Dendritic cell treated with granulocyte-macrophage colony-stimulating factor and Interleukin-4, amounts not matched to agents 40 ng/mL and 50 ng/mL, for 4 days (primary cell): ENCODE data around the gene ASCL3.
"Not testable (repeated sequence)": the region's sequence is repeated elsewhere in the genome, so short reads cannot be mapped to it uniquely, and the experiment has no call there.

Experiments used
- H3K27ac Mint-ChIP-seq: one replicate; pipeline ENCODE4 v1.8.0; 2022; ENCODE audit warnings: mild to moderate bottlenecking, mixed read lengths
- H3K27me3 Mint-ChIP-seq: one replicate; pipeline ENCODE4 v1.8.0; 2022; ENCODE audit warnings: mild to moderate bottlenecking, mixed read lengths
- H3K36me3 Mint-ChIP-seq: one replicate; pipeline ENCODE4 v1.8.0; 2022; ENCODE audit warnings: low read depth, mixed read lengths
- H3K4me1 Mint-ChIP-seq: one replicate; pipeline ENCODE4 v1.8.0; 2022; ENCODE audit warnings: low read depth, mixed read lengths
- H3K4me3 Mint-ChIP-seq: one replicate; pipeline ENCODE4 v1.8.0; 2022; ENCODE audit warnings: mild to moderate bottlenecking, moderate library complexity, mixed read lengths
- H3K9me3 Mint-ChIP-seq: one replicate; pipeline ENCODE4 v1.8.0; 2022; ENCODE audit warnings: mixed read lengths
- intact Hi-C: fragments of 100-400 bp; cut with micrococcal nuclease; formaldehyde crosslinking; loops from one replicate; pipeline ENCODE4 v1.15.0; 2022

Gene ASCL3

GRCh38 chr11:8964324-8965320 is 21.8 kb upstream of the ASCL3 start, which contains the start of gene TMEM9B:
Gene TMEM9B (minus strand): TSS chr11:8964442. CDS start chr11:8964313, 129 bp downstream.
- H3K27me3 Mint-ChIP-seq = no peaks in the 10 kb centered on the region
- H3K4me1 Mint-ChIP-seq = peaks cover 45% of the 10 kb centered on the region
- H3K36me3 Mint-ChIP-seq = peaks cover 15% of the 10 kb centered on the region
- intact Hi-C loops = loop anchor here (2.0 to 5.0 kb wide), 5 partner anchors 38 to 276 kb away; partner anchors contain the start of genes AKIP1 and NRIP3
- peak within 1 kb of the TSS; percentile 95 for H3K27ac Mint-ChIP-seq
- H3K4me3 Mint-ChIP-seq = peak within 1 kb of the TSS; percentile 100
- H3K9me3 Mint-ChIP-seq = no peaks in the 10 kb centered on the region

GRCh38 chr11:8963569-8964323 is 20.9 kb upstream of the ASCL3 start:
- peaks cover 17% of the 10 kb centered on the region for H3K36me3 Mint-ChIP-seq
- no peaks in the 10 kb centered on the region for H3K9me3 Mint-ChIP-seq
- no peaks in the 10 kb centered on the region for H3K27me3 Mint-ChIP-seq
- peak overlapping the region; percentile 95 for H3K27ac Mint-ChIP-seq
- H3K4me1 Mint-ChIP-seq = peaks cover 45% of the 10 kb centered on the region
- intact Hi-C loops = loop anchor here (2.0 to 5.0 kb wide), 5 partner anchors 39 to 275 kb away; partner anchors contain the start of genes AKIP1 and NRIP3
- peak overlapping the region; percentile 100 for H3K4me3 Mint-ChIP-seq

- Mint-ChIP-seq H3K36me3 (peaks cover 21% of the 10 kb centered on the region), H3K4me1 (peaks cover 45% of the 10 kb centered on the region)
Observed at GRCh38 chr11:8962841-8963240, 20.0 kb upstream of the ASCL3 start.

GRCh38 chr11:8961401-8961800 is 18.6 kb upstream of the ASCL3 start:
- H3K36me3 Mint-ChIP-seq = peaks cover 32% of the 10 kb centered on the region
- H3K27ac Mint-ChIP-seq = peak overlapping the region; percentile 44
- no peaks in the 10 kb centered on the region for H3K27me3 Mint-ChIP-seq
- no peak overlapping the region for H3K4me3 Mint-ChIP-seq
- intact Hi-C loops = loop anchor here (5.0 kb wide), 3 partner anchors 41 to 56 kb away; partner anchors contain the start of genes AKIP1 and NRIP3
- no peaks in the 10 kb centered on the region for H3K9me3 Mint-ChIP-seq
- H3K4me1 Mint-ChIP-seq = peaks cover 36% of the 10 kb centered on the region

More at GRCh38 chr11:8962841-8963240, 20.0 kb upstream of the ASCL3 start:
- Mint-ChIP-seq H3K27me3 (no peaks in the 10 kb centered on the region), H3K27ac (peak overlapping the region; percentile 95), H3K9me3 (no peaks in the 10 kb centered on the region), H3K4me3 (peak overlapping the region; percentile 32)
- intact Hi-C loops = loop anchor here (5.0 kb wide), 3 partner anchors 39 to 54 kb away; partner anchors contain the start of genes AKIP1 and NRIP3

GRCh38 chr11:8959546-8960166 is 16.8 kb upstream of the ASCL3 start:
- H3K9me3 Mint-ChIP-seq = no peaks in the 10 kb centered on the region
- intact Hi-C loops = loop anchor here (5.0 to 10.0 kb wide), 6 partner anchors 43 to 735 kb away; partner anchors contain the start of genes AKIP1 and NRIP3
- H3K4me3 Mint-ChIP-seq = no peak overlapping the region
- peaks cover 27% of the 10 kb centered on the region for H3K4me1 Mint-ChIP-seq
- peaks cover 49% of the 10 kb centered on the region for H3K36me3 Mint-ChIP-seq
- no peak overlapping the region for H3K27ac Mint-ChIP-seq
- H3K27me3 Mint-ChIP-seq = no peaks in the 10 kb centered on the region

GRCh38 chr11:8956860-8957259 is 14.0 kb upstream of the ASCL3 start:
- Mint-ChIP-seq H3K4me1 (peaks cover 12% of the 10 kb centered on the region), H3K9me3 (no peaks in the 10 kb centered on the region), H3K27ac (no peak overlapping the region), H3K27me3 (no peaks in the 10 kb centered on the region), H3K4me3 (no peak overlapping the region), H3K36me3 (peaks cover 63% of the 10 kb centered on the region)
- intact Hi-C loops = loop anchor here (5.0 to 10.0 kb wide), 3 partner anchors 145 to 732 kb away; a partner anchor contains a TSS

- no peak overlapping the region for H3K4me3 Mint-ChIP-seq
- no peak overlapping the region for H3K27ac Mint-ChIP-seq
- intact Hi-C loops = no loop called here
- H3K9me3 Mint-ChIP-seq = no peaks in the 10 kb centered on the region
- H3K4me1 Mint-ChIP-seq = peaks cover 5% of the 10 kb centered on the region
- H3K36me3 Mint-ChIP-seq = peaks cover 67% of the 10 kb centered on the region
- no peaks in the 10 kb centered on the region for H3K27me3 Mint-ChIP-seq
Observed at GRCh38 chr11:8948886-8949285, 6.1 kb upstream of the ASCL3 start.

GRCh38 chr11:8947230-8947943 is 4.6 kb upstream of the ASCL3 start:
- H3K27me3 Mint-ChIP-seq = no peaks in the 10 kb centered on the region
- H3K4me3 Mint-ChIP-seq = no peak overlapping the region
- H3K36me3 Mint-ChIP-seq = peaks cover 56% of the 10 kb centered on the region
- peaks cover 5% of the 10 kb centered on the region for H3K4me1 Mint-ChIP-seq
- H3K27ac Mint-ChIP-seq = no peak overlapping the region
- intact Hi-C loops = no loop called here
- no peaks in the 10 kb centered on the region for H3K9me3 Mint-ChIP-seq

- no peaks in the 10 kb centered on the region for H3K4me1 Mint-ChIP-seq
- no peaks in the 10 kb centered on the region for H3K27me3 Mint-ChIP-seq
- H3K36me3 Mint-ChIP-seq = peaks cover 3% of the 10 kb centered on the region
- H3K27ac Mint-ChIP-seq = no peak overlapping the region
- intact Hi-C loops = no loop called here
- H3K4me3 Mint-ChIP-seq = no peak overlapping the region
- no peaks in the 10 kb centered on the region for H3K9me3 Mint-ChIP-seq
Observed at GRCh38 chr11:8941341-8942103, 1.3 kb downstream of the ASCL3 start.

GRCh38 chr11:8937659-8938058 is 5.2 kb downstream of the ASCL3 start:
- Mint-ChIP-seq H3K4me3 (no peak overlapping the region), H3K27ac (no peak overlapping the region), H3K4me1 (no peaks in the 10 kb centered on the region), H3K36me3 (no peaks in the 10 kb centered on the region), H3K27me3 (no peaks in the 10 kb centered on the region), H3K9me3 (no peaks in the 10 kb centered on the region)
- intact Hi-C loops = no loop called here

- H3K27me3 Mint-ChIP-seq = no peaks in the 10 kb centered on the region
- H3K27ac Mint-ChIP-seq = no peak overlapping the region
- H3K4me3 Mint-ChIP-seq = no peak overlapping the region
- H3K4me1 Mint-ChIP-seq = no peaks in the 10 kb centered on the region
- H3K36me3 Mint-ChIP-seq = no peaks in the 10 kb centered on the region
- intact Hi-C loops = no loop called here
- H3K9me3 Mint-ChIP-seq = no peaks in the 10 kb centered on the region
Observed at GRCh38 chr11:8937159-8937558, 5.7 kb downstream of the ASCL3 start.

- H3K4me1 Mint-ChIP-seq, intact Hi-C loops, H3K27ac Mint-ChIP-seq, H3K9me3 Mint-ChIP-seq, H3K36me3 Mint-ChIP-seq, H3K4me3 Mint-ChIP-seq, H3K27me3 Mint-ChIP-seq: not testable (repeated sequence)
Observed at GRCh38 chr11:8935789-8936188, 7.0 kb downstream of the ASCL3 start.
